ENCODE results near the gene PTPN20.

The PTPN20 gene

DNA sequence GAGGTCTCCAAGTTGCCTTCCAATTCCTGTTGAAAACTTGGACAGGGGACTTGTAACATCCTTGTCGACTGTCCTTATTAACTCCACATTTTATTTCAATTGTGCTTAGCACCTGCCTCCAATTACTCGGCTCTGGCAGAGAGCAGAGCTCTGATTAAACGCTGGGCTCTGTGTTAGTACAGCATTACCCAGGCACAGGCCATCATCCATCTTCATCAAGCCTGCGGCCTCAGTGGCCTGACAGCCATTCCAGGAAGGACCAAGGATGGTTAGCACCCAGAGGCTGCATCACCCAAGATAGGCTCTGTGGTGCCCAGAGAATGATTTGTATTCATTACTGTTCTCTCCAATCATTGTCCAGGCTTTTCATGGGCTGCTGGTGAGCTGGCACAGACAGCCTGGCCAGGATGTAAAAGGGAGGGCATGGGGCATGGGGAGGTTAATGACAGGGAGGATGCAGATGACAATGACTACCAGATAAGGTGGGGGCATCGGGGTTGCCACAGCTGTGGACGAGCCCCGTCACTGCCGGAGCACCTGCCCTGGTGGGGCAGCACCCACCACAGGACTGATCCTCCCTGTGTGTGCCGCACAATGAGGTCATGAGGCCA, 123.3 kb downstream of the PTPN20 start:
- no peak for DNase-seq (ENCODE audit: low read depth)

DNA sequence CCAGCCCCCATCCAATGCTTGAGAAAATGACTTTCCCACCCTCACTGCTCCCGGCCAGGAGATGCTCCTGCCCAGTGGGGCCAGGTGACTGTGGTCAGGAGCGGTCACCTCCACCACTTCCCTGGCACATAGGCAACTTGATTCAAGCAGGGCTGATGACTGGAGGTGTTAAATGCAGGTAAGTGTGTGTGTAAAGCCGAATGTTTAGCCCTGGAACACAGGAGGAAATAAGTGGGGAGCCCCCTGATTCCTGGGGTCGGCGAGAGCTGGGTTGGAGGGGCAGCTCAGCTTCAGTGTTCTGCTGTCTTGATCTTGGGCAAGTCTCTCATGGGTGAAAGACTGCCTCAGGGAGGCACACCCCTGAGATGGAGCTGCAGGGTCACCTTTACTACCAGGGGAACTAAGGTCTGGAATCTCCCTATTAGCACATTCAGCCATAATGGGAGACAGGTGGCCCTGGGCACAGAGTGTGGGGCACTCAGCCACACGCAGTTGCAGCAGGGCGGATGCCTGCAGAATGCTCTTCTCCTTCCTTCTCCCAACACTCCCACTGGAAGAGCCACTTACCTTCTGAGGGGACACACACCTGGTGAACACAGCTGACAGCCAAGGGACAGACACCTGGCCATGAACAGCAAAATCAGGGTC, 124.1 kb downstream of the PTPN20 start:
- DNase-seq (ENCODE audit: low read depth), result no peak

DNA sequence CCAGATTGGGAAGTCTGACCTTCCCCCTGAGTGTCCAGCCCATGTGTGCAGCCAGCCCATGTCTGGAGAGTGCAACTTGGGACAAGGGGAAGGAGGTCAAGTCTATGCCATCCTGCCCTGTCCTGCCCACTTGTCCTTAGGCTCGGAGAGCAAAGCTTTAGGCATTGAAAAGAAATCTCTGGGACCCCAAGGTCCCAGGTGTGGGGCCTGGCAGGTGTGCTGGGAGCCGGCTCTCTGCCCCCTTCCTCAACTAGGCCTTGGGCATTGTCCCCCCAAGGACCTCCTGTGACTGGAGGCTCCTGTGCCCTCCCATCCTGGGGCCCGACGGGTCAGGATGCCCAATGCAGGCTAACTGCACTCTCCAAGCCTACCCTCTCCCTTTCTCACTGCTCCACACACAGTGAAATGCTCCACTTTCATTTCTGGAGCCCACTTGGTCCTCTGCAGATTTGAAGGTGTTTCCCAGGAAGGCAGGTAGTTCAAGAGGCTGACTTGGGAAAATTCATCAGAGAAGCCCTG, 124.7 kb downstream of the PTPN20 start:
- DNase-seq (ENCODE audit: low read depth), result no peak

DNA sequence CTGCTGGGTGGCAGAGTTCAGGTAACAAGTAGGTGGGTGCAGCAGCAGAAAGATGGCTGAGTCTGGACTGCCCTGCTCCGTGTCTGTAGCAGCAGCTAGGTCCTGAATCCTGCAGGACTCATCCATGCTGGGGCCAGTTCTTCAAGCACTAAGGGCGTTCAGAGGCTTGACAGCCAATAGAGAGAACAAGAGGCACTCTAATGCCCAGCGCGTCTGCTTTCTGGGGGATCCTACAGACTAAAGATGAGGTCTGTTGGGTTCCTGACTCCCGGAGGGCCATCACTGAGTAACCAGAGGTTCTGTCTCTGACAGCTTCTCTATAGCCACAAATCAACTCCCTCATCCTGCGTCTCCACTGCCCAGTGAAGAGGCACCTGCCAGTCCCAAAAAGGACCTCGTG, 125.5 kb downstream of the PTPN20 start:
- no peak for DNase-seq (ENCODE audit: low read depth)

DNA sequence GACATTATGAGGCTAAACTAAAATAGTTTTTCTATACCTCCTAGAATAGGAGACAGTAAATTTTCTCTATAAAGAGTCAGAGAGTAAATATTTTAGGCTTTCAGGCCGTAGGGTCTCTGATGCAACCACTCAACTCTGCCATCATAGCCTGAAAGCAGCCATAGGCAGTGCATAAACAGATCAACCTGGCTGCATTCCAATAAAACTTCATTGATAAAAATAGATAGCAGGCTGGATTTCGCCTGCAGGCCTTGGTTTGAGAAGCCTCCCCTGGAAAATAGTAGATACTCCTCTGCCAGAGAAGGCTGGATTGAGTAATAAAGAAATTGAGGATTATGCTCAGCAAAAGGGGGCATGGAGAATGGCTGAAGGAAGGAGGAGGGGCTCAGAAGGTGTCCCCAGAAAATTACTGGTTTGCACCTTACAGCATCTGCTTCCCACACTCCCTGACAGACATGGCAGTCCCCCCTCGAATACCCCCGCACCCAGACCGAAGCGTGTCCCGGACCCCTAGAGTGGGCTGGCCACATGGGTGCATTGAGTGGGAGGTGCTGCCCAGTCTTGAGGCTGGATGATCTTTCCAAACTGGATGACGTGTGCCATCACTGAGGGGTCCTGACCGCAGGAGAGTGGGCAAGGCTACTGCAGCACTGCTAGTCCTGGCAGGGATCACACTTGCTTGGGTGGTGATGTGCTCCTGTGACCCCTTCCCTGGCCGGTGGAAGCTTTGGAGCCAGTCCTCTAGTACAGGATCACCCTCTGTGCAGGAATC, 126.6 kb downstream of the PTPN20 start:
- no peak for DNase-seq (ENCODE audit: low read depth)

DNA sequence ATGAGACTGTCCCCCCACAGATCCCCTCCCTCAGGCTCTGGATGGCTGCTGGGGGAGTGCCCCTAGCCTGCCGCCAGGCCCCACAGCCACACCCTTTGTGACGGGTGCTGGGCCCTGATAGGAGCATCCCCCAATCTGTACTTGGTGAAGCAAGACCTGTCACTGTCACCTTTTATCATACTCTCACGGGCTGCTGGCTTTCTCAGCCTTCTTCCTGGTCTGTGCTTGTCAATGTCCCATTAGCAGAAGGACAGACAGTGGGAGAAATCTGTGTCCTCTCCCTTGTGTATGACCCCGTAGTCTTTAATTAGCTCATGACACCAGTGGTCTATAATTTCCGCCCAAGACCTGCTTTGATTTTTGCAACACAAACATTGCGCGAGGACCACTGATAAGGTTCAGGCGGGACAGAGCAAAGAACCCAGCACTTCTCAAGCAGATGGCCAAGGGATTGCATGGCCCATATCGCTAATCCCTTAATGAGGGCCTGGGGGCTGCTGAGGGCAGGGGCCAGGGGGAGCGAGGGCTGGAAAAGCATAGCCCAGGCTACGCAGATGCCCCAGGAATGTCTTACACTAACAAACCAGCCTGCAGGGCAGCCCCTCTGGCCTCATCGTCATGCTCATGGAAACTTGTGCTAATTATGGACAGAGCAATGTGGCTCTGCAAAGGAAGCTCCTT, 127.8 kb downstream of the PTPN20 start:
- DNase-seq (ENCODE audit: low read depth), result no peak

DNA sequence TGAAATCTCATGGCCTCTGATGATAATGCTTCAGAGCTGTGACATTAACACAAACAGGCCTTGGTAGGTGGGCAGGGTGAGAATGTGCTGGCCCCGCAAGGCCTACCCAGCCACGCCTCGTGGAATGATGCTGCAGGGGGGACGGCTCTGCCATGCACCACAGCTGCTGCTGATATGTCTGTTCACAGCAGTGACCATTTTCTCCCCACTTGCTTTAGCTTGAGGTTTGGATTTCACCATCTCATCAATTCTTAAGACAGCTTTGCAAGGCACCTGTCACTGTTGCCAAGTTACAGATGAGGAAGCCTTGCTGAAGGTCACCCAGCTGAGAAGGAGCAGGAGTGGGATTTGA, 128.3 kb downstream of the PTPN20 start:
- no peak for DNase-seq (ENCODE audit: low read depth)

DNA sequence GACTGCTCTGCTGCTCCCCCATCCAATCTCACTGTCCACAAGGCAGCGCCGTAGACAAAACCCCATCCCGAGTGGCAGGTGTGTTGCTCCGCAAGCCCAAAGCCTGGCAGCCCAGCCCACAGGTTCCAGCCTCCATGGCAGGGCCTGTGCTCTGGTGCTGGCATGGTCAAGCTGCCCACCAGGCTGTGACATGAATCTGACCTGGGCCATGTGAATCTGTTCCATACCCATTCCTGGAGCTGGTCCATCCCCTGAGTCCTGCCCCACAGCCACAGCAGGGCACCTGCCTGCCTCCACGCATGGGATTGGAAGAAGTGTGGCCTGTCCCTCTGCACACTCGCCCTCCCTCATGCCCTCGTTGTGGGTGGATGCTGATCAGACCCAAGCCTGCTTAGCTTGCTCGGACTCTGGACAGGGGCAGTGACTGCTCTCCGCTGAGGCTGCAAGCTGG, 128.8 kb downstream of the PTPN20 start:
- DNase-seq (ENCODE audit: low read depth), result no peak

DNA sequence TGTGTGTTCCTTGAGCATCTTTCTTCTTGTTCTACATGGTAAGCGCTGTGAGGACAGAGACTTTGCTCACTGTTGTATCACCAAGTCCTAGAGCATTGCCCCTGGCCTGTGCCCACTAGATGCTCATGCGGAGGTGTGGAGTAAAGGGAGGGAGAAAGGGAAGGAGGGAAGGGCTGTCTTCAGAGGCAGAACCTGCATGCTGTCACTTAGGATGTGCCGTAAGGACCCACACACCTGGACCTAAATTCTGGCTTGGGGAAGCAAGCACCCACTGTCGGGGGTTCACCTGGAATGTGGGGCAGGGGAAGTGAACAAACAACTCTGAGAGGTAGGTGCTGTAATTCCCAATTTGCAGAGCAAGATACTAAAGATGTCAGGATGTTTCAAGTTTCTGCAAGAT, 129.5 kb downstream of the PTPN20 start:
- DNase-seq (ENCODE audit: low read depth), result no peak

DNA sequence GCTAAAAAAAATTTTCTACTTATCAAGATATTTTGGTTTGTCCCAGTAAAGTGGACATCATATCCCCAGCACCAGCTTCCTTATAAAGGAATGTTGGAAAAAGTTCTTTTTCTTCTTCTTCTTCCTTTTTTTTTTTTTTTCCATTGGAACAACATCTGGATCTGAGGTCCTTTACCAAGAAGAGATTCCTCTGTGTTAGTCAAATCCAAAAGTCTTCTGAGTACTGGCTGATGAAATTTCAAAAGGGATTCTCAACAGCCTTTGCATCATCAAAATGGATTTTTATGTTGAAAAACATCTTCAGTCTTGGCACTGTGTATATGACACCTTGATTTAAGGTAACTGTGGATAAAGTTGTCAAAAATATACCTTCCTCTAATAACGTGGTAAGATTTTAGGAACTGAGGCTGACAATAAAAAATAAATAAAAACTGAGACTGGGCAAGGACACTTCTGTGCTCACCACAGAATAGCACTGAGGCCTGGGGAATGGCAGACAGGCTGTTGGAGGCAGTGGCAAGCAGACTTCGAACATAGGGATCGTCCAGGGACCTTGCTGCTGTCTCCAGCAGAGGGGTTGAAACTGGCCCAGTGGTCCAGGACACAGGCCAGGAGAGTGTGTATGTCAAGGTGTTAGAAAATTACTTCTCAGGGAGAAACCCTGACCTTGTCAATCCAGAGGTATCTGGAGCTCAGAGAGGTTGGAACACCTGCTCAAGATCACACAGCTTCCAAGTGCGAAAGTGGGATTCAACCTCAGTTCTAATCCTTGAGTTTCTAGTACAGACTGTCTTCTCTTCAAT, 130.4 kb downstream of the PTPN20 start:
- DNase-seq (ENCODE audit: low read depth), result no peak

DNA sequence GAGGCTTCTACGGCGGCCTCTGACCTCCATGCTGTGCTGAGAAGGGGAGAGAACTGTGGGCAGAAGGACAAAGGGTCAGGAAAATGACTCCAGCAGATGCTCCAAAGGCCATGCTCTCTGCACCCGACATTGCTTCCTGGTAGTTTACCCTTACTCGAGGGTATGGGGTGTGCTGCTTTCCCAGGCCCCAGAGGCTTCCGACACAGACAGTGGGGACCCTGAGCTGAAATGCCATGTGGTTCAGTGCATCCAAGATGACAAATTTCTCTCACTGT, 130.9 kb downstream of the PTPN20 start:
- DNase-seq (ENCODE audit: low read depth), result no peak

DNA sequence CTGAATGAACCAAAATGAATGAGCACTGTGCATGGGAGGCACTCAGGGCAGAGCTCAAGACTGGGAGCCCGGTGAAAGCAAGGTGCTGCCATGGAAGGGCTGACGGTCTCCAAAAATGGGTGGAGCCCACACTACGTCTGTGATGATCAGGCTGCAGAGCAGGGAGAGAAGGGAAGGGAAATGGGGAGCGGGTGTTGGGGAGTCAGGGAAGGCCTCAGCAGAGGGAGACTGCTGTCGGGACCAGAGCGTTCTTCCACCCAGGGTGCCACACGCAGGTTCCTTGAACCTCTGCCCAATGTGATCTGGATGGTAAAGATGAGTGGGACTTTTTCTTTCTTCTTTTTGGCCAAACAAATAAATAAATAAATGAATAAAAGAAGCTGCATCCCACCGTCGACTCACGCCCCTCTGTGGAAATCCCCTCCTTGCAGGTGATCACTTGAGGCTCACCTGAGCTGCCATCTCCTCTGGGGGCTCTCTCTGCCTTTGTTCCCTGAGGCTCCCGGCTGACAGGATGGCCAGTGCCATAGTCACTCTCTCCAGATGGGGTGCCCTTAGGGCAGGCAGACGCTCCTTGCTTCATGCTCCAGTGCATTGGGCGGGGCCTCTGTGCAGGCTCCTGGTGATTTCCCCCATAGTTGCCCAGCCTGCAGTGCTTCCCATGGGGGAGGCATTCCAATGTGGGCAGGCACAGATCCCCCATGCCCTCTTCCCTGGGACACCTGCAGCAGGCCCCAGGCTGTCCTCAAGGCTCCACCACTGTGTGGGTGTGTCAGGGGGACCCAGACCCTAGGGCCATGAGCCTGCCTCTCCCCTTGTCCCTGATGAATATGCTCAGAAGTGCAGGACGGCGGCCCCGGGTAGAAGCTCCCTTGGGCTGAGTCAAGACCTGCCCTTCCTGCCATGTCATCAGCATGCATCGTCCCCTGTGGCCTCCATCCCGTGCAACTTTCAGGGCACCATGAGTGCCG, 131.8 kb downstream of the PTPN20 start:
- no peak for DNase-seq (ENCODE audit: low read depth)

DNA sequence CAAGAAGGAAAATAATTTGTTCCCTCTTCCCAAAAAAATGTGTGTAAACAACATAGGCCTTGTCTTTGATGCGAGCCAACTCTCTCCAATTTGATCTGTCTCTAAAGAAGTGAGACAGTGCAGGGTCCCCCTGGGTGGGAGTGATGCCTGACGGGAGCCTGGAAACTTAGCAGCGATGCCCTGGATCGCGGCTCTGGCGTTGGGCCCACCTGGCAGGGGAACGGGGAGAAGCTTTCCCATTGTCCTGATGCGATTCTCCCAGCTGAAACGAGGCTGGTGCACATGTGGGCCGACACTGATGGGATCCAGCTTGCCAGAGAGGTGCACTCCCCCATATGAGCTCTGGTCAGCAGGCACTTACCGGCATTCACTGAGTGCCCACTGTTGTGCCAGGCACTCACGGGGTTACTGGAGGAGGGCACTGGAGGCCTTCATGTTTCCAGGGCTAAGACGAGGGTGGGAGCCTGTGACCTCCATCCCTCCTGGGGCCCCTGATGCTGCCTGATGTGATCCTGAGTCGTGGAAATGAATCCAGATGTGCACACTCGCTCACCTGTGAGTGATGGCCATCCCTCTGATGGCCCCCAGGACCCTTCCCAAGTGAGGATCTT, 132.8 kb downstream of the PTPN20 start:
- no peak for DNase-seq (ENCODE audit: low read depth)

DNA sequence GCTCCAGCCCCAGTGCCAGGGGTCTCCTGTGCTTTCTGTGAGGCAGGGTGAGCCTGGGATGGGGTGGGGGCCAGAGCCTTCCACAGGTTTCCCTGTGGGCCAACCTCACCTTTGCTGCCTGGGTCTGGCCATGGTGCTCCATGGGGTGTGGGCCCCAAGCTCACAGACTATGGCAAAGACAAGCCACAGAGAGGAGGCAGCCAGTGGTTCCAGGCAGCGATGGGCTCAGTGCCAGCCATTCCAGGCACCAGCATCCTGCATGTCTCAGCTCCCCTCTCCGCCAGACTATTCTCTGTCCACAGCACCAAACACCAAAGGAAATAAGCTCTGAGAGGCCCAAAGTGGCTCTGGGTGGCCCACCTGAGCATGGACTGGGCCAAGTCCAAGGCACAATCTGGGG, 133.5 kb downstream of the PTPN20 start:
- DNase-seq (ENCODE audit: low read depth), result no peak

DNA sequence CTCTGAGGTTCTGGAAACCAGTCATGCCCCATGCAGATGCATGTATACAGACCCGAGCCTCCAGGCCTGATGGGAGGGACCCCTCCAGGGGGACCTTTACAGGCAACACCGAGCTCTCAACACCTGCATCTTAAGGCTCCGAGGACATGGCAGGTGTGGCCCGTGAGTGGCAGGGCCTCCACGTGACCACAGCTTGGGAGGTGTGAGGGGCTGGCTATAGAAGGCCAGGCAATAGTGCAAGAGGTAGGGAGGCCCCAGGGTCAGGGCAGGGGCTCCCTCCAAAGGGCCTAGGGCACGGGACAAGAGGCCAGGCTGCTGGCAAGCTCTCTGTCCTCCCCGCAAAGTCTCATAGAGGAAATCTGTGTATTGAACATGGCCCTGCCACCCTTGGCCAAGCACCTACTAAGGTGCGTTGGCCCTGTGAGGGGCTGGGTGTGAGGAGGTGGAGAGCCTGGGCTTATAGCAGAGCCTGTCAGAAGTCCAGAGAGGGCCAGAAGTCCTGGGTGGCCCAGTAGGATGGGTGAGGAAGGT, 134.2 kb downstream of the PTPN20 start:
- DNase-seq (ENCODE audit: low read depth), result no peak

DNA sequence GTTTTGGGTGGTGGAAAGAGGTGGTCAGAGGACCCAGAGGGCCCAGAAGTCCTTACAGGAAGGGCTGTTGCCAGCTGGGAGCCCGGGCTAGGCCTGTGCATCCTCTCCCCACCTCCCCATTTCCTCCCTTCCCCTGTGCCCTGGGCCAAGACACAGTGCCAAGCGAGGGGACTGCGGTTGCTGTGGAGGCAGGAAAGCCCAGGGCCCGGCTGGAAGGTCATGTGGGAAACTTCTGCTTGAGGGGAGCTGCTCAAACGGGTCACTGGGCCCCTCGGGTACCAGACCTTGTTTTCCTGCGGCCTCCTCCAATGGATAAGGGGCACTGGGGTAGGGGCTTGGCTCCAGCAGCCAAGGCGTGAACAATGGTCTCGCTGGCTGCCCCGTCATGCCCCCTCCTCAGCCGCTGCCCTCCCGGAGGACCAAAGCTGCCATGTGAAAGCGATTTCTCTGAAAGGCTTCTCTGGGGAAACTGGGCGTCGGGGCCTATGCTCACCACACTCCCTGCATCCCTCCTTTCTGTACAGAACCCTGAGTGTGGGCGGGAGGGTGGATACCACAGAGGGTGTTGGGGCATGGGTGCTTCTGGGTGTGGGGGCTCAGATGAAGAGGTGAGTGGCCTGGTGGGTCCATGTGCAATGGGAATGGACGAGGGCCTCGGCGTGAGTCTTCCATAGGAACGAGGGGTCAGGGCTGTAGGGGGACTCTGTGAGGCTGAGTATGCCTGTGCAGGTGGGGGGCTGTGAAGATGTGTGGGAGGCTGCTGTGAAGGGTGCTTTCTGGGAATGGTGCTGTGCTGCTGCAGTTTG, 135.3 kb downstream of the PTPN20 start:
- no peak for DNase-seq (ENCODE audit: low read depth)

DNA sequence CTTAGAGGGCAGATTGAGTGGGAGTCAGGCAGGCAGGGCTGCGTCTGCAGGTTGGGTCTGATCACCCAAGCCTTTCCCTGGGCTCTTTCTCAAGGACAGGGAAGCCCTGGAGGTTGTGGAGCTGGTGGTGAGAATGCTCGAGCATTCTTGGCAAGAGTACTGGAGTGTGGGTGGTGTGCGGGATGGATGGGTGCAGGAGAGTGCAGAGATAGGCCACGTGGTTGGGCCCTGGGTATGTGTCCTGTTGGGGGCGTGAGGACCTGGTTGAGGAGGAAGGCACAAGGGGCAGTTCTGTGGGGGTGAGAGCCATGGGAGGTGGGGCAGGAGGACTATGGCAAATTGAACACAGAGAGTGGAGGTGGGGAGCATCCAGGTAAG, 135.9 kb downstream of the PTPN20 start:
- no peak for DNase-seq (ENCODE audit: low read depth)

DNA sequence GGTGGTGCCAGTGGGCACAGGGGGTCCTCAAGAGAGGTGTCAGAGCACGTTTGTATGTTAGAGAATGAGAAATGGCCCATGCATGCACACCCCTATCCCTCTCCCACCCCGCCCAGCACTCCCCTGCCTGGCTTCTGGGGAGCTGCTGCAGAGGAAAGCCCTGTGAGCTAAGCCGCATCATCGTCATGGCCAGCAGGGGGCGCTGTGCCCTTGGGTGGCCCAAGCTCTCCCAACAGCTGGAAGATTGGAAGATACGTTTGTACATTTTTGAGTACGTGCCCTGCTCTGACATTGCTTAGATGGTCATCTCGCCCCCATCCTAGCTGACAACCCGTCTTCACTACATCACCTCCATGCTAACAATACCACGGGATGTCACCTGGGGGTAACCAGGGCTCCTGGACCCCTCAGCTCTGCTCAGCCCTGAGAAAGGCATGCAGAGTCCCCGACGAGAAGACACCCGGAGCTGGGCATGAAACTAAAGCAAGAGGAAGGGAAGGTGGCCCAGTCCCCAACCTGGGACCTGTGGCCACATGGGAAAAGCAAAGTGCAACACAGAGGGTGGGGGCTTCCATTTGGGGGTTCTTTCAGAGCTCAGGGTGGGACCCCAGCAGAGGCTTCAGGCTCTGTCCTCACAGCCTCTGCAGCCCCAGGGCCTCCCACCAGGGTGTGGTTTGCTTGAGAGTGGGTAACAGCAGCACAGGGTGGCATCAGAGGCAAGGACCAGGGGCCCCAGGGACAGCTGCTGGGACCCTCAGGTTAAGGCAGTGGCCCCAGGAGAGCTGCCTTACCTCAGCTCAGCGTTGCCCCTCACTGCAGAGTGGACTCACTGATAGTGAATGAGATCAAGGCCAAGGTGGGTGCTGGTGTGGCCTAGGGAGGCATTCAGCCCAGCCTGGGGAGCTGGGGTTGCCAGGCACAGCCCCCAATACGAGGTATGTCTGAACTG, 136.6 kb downstream of the PTPN20 start:
- peak; percentile 65 for DNase-seq (ENCODE audit: low read depth)
